ENCODE results near the gene CDYL.
"Not testable (repeated sequence)": the region's sequence is repeated elsewhere in the genome, so short reads cannot be mapped to it uniquely, and the experiment has no call there.

The CDYL gene

DNA sequence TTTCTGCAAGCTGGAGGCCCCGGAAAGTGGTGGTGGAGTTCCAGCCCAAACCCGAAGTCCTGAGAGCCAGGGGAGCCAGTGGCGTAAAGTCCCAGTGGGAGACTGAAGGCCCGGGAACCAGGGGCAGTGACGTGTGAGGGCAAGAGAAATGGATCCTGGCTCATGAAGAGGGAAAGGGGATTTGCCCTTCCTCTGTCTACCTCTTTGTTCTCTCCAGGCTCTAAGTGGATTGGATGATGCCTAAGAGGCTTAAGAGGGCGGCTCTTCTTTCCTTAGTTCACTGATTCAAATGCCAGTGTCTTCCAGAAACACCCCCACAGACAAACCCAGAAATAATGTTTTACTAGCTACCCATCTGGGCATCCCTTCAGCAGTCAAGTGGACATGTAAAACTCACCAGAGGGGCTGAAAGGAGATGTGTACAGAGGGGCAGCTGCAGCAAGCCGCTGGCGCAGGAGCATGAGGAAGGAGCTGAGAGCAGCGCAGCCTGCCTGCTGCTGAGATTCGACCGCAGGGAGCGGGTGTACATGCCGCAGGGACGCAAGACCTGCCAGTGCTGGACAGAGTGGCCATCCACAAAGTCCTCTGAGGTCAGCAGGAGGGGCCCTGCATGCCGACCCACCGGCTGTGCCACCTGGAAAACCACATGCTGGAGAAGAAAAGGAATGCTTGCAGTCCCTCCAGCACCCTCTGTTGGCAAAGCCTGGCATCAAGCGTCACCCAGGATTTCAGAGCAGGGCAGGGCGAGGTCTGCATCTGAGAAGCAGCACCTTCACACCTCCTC is 29.5 kb downstream of the CDYL start:
- peak; percentile 50 for DNase-seq

DNA sequence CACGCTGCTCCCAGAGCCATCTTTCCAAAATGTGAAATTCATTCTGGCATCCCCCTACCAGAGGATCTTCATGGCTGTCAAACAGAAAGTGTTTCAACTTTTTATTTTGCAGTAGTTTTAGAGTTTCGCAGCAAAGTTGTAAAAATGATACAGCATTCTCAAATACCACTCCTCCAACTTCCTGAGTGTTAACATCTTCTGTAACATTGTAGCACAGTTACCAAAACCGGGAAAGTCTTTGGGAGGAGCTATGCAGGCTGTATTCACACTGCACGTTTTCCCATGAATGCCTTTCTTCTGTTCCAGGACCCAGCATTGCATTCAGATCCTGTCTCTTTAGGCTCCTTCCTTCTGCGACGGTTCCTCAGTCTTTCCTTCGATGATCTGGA is 30.1 kb downstream of the CDYL start:
- no peak for DNase-seq

DNA sequence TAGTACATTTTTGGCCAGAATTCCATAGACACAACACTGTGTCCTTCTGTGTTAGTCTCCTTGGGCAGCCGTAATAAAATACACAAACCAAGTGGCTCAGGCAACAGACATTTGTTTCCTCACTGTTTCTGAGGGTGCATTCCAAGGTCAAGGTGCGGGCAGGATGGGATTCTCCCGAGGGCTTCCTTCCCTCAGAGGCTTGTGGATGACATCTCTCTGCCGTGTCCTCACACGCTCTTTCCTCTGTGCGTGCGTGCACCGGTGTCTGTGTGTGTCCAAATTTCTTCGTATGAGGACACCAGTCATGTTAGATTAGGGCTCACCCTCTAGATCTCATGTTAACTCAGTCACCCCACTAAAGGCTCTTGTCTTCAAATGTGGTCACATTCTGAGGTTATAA is 30.6 kb downstream of the CDYL start:
- DNase-seq = no peak

DNA sequence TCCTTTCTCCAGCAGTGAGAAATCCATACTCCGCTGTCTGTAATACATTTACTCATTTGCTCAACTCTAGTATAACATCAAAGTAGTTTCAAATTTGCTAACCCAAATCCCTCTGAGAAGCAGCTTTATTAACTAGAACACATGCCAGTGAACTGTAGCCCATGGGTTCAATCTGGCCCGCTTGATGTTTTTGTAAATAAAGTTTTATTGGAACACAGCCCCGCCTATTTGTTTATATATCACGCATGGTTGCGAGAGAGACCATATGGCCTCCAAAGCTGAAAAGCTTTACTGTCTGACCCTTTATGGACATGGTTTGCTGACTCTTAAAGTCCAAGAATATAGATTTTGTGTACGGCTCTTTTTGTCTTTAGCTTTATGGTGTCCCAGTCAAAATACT is 32.2 kb downstream of the CDYL start:
- no peak for DNase-seq

DNA sequence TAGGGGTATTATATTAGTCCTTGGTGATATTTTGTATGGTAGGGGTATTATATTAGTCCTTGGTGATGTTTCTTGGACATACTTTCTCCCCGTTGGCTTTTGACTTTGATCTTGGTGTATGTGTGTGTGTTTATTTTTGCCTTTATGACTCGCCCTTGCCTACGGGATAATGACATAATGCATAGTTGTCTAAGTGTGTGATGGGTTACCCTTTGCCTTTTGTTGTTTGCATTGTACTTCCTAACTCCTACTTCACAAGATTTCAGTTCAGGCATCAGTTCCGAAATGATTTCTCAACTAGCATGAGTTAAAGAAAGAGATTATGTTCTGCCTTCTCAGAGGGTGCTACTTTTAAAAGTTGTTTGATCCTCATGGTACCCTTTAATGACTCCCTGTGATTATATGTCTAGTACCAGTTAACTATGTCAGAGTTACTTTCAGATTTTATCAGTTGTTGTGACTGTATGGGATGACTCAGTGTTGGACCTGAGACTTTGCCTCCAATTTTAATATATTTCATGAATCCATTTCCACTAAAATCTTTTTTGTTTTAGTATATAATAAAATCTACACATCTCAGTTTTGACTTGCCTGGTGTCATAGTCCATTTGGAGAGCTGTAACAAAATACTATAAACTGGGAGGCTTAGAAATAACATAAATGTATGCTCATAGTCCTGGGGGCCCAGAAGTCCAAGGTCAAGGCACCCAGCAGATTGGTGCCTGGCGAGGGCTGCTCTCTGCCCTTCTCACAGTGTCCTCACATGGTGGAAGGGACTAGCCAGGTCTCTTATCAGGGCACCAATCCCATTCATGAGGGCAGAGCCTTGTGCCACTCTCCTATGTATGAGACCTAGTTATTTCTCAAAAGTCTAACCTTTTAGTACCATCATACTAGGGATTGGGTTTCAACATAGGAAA is 34.1 kb downstream of the CDYL start:
- DNase-seq = no peak

DNA sequence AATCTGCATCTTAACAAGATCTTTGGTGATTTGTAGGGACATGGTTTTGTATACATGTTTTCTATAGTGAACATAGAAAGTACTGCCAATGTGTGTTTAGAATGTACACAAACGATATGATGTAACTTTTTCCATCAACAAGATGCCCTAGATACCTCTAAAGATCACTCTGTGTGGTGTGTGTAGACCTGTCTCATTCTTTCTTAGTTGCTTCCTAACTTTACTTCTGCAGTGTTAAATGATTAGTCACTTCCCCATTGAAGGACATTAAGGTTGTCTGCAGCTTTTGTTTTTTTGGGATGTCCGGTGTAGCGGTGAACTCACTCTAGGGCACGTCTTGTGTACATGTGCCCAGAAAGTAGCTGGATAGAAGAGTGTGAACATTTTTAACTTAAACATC is 35.9 kb downstream of the CDYL start:
- DNase-seq = no peak

DNA sequence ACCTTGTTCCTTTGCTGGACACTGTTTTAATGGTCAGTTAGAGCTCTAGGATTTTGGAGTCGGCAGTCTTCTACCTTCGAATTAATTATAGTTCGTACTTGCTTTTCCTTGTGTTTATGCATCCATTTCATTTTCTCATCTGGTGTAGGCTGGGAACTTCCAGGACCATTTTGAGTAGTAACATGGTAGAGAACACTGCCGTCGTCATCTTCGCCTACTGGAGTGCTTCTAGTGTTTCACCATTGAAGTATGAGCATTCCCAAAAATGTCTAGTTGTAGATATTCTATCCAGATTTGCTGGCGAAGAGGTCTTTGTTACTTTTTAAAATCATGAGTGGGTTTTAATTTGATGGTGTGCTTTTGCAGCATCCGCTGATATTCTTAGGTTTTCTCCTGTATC is 36.9 kb downstream of the CDYL start:
- no peak for DNase-seq

DNA sequence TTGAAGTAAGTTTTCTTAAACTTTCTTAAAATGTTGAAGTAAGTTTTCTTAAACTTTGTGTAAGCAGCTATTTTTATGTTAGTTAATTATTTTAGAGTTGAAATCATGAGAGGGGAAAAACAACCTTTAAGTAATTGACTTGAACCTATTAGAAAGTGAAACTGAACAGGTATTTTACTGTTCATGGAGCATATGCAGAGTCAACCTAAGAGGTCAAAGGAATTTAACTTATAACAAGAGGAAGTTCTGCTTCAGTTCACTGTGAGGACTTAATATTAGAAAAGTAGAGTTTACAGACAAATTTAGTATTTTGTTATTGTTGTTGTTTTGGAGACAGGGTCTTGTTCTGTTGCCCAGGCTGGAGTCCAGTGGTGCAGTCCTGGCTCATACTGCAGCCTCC is 38.0 kb downstream of the CDYL start:
- no peak for DNase-seq

DNA sequence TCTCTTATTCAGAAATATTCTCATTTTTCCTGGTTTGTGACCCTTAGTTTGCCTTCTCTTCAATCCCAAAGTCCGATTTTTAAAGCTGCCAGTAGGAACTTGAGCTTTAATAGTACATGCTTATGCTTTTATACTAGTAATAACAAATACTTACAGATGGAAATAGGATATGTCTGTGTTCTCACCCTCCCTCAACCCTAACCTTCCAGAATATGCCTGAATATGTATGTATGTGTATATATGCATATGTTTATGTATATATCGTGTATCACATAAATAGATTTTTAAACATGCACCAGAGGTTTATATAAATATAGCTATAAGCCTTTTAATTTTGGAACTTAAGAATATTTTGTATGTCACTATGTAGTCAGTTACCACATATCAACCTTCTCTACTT is 38.8 kb downstream of the CDYL start:
- DNase-seq = no peak

DNA sequence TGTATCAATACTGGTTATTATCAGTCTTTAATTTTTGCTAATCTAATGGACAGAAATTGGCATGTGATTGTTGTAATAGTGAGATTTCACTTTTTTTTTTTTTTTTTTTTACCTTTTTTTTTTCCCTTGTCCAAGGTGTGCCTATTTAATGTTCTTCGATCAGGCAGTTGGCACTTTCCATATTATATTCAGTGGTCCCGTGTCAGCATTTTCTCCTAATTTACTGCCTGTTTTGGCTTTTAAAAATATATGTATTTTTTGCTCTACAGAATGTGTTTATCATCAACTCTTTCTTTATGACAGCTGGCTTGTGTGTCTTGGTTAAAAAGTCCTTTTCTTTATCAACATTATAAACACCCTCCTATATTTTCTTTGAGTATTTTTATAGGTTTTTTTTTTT is 39.4 kb downstream of the CDYL start:
- DNase-seq = no peak

DNA sequence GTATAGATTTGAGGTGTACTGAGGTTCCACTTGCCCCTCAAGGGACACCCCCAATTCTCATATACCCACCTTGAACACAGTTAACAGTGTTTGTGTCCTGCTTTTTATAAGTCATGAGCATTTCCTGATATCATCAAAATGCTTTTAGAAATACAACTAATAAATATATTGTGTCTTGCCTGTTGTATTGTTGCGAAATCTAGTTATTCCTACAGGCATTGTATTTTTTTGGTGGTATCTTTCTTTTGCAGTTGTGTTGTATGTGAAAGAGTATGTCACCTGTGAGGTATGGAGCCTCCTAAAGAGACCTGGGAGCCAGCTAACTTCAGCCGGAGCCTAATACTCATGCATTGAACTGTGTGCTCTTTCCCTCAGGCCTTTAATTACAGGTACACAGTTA is 40.7 kb downstream of the CDYL start:
- no peak for DNase-seq

DNA sequence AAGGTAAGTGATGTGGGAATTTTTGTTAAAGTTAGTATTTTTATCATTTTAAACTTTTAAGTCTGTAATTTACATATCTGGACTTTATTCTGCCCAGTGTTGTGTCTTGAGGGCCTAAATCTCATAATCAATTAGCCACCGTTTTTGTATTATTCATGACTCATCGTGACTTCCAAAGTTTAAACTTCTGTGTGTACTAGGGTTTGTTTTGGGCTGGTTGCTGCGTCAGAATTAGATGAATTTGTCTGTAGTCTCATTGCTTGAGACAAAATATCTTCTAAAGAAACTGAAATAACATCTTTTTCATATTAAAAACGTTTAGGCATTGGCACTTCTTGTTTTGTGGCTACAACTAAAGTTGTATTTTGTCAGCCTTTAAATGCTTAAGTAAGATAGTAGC is 41.3 kb downstream of the CDYL start:
- peak; percentile 24 for DNase-seq

DNA sequence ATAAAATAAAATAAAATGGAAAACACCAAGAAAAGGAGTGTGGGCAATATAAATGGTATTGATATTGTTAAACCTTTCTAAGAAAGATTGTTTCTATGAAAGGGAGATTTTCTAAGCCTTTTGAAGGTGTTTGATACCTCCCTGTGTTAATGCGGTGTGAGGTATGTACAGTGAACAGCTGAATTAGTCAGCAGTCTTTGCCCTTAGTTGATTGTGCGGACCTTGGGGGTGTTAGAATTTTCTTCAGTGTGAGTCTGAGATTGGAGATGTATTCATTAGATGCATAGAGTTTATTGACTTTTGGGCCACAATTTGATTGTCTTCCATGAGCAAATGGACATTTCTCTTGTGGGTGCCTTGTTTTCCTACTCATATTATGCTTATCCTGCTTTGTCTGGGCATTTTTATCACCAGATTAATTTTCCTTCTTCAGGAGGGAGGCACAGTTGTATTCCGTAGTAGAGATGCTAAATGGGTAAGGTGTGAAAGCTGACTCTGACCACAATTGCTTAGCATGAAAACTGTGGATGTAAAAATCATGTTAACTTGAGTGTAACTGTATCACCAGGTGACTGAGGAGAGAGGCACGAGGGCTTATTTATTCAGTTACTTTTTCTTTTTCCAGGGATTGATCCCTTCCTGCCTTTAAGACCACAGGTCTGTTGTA is 42.2 kb downstream of the CDYL start:
- no peak for DNase-seq

DNA sequence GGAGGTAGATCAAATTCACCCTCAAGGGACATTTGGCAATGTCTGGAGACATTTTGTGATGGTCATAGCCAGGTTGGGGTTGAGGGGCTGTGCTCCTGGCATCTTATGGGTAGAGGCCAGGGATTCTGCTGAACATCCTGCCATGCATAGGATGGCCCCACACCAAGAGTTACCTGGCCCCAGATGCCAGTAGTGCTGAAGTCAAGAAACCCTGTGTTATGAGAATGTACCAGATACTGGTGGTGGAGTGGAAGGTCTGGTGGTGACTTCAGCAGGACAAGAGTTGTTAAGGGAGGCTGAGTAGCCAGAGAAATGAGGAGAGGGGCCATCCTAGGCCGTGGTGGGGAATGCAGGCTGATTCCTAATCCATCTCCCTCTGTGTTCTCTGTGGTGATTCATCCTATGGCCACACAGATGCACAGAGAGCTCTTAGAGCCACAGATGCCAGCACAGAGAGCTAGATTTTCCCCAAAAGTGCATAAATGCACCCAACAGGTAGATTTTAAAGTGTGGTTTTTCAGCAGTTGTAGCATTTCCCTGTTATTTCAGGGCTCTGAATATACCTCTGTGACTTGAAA is 43.6 kb downstream of the CDYL start:
- peak; percentile 61 for DNase-seq

DNA sequence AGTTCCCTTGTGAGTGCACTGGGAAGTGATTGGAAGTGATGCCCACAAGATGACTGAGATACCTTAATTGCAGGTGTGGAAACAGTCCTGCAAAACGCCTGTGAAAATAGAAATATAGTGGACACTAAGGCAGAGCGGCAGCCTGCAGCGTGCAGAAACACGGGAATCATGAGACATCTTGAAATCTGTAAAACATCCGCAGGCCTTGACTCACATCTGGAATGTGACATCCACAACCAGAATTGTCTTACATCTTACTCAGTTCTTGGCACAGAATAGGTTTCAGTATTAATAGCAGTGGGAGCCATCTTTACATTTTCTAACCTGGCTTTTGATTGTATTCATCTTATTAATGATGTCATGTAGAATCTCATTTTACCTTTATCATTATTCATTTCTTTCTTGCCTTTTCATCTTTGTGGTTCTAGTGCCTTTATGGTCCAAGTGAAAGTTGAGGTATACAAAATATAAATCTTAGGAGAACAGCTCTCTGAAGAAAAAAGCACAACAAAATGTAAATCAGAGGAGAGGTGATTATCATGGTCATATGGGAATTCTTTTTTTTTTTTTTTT is 44.6 kb downstream of the CDYL start:
- DNase-seq = peak; percentile 90

DNA sequence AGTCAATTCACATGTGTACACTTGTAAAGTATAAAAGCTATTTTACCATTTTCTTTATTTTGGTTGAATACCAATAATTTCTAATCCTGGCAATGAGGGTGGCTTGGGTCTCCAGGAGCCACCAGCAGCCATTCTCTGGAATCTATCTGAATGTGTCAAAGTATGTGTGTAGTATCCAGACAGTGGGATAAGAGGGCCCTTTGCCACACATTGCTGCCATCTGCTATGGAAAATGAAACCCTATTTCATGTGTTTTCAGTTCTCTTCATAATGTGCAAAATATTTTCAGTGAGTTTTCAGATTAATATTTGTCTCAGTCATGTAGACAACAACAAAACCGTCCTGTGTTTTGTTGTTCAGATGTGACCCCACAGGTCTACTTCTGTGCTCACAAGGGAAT is 46.3 kb downstream of the CDYL start:
- no peak for DNase-seq

DNA sequence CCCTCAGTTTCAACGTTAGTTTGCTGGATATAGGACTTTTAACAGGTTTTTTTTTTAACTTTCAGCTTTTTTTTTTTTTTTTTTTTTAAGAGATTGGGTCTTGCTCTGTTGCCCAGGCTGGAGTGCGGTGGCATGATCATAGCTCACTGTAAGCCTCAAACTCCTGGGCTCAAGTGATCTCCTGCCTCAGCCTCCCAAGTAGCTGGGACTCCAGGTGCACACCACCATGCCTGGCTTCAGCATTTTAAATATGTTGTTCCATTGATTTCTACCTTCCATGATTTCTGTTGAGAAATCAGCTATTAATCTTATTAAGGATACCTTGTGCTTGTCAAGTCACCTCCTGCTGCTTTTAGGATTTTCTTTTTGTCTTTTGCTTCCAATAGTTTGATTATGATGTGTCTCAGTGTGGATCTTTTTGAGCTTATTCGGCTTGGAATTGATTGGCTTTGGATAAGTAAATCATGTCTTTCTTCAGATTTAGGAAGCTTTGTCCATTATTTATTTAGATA is 52.0 kb downstream of the CDYL start:
- DNase-seq = no peak

DNA sequence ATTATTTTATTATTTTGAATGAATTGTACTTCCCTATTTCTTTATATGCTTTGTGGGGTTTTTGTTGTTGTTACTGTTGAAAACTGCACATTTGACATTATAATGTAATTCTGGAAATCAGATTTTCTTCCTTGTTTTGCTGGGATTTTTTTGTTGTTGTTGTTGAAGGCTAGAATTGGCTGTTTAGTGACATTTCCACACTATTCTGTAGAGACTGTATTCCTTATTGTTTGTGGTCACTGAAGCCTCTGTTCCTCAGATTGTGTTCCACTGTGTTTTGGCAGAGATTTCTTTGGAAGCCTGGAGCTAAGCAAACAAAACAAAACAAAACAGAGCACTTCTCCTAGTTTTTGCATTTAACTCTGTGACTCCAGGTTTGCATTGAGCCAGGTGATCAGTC is 52.9 kb downstream of the CDYL start:
- DNase-seq = no peak

DNA sequence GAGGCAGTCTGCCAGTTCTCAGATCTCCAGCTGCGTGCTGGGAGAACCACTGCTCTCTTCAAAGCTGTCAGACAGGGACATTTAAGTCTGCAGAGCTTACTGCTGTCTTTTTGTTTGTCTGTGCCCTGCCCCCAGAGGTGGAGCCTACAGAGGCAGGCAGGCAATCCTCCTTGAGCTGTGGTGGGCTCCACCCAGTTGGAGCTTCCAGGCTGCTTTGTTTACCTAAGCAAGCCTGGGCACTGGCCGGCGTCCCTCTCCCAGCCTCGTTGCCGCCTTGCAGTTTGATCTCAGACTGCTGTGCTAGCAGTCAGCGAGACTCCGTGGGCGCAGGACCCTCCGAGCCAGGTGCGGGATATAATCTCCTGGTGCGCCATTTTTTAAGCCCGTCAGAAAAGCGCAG is 59.3 kb downstream of the CDYL start:
- DNase-seq = not testable (repeated sequence)

DNA sequence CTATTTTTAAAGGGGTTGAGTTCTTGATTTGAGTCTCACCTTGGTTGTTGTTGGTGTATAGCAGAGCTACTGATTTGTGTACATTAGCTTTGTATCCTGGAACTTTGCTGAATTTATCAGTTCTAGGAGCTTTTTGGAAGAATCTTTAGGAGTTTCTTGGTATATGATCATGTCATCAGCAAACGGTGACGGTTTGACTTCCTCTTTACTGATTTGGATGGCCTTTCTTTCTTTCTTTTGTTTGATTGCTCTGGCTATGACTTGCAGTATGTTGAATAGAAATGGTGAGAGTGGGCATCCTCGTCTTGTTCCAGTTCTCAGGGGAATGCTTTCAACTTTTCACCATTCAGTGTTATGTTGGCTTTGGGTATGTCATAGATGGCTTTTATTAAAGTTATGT is 64.0 kb downstream of the CDYL start:
- DNase-seq = no peak

DNA sequence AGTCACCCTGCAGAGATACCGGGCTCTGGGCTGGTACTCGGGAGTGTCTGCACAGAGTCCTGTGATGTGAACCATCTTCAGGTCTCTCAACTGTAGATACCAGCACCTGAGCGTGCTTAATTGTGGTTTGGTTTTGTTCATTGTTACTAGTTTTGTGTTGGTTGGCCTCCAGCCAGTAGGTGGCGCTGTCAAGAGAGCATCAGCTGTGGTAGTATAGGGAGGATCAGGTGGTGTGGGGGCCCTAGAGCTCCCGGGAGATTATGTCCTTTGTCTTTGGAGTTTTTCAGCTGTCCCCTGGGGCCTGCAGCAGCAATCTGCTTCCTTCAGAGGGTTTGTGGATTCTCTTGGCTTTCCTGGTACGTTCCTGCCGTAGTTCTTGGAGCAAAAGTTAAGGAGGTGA is 67.9 kb downstream of the CDYL start:
- no peak for DNase-seq

DNA sequence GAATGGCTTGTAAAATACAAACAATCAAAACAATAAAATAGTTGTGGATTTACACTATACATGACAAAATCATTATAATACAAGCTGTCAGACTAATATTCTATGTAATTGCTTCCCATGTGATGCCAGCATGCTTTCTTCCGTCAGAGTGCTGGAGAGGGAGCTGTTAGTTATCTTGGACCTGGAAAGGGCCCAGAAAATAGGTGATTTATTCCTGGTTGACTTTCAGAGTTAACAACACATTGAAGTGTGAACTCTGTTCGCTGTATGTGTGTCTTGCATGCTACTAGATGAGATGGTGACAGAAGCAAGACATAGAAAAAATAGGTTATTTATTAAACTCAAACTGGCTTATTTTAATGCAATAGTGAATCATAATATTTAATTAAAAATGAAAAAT is 70.2 kb downstream of the CDYL start:
- no peak for DNase-seq

Measured in fibroblast of upper back skin (primary cell).